GM18870 (cell line): Measurements from ENCODE around the gene DCTN2.
"Not testable (repeated sequence)": the region's sequence is repeated elsewhere in the genome, so short reads cannot be mapped to it uniquely, and the experiment has no call there.

Experiments used
- ATAC-seq: cut with Tn5 transposase; IDR thresholded peaks from one replicate; pipeline ENCODE4 v1.9.1; 2021; ENCODE audit warnings: moderate library complexity; ENCODE audit not compliant: unreplicated experiment

The DCTN2 gene

DNA sequence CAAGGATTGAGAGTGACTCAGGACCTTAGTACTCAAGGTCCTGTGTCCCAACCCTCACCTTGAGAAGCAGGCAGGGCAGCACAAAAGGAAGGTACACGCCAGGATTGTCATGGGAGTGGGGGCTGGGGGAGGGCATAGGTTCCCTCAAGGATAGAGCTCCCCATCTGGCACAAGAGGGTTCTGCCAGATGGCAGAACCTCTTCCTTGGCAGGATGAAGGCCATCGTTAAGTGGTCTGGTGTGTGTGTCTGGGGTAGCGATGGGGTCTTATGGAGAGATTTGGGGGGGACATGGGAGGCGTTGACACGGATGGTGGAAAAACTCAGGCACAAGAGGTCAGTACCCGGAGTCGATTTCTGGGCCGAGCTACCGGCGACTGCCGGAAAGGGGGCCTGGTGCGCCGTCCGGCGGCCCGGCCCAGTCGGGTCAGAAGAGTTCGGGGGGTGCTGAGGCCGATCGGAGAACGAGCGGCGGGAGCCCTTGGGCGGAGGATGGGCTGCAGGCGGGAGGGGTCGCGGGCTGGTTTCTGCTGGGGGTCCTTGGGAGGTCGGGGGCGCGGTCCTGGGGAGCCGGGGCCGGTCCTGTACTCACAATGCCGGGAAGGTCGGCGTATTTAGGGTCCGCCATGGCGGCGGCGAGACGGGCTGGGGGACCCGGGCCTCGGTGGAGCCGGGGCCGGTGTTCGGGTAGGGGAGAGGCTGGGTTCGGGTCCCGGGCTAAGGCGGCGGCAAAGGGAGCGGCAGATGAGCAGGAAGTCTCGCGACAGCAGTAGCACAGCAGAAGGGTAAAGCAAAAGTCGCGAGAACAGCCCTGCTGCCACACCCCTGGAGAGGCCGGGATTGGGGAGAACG lies at the start of gene DCTN2:
TSS of gene DCTN2 (minus strand) at position 755 of the 850 bp plus-strand sequence. CDS start at position 626, 129 bp downstream.
- peak; percentile 96 for ATAC-seq

DNA sequence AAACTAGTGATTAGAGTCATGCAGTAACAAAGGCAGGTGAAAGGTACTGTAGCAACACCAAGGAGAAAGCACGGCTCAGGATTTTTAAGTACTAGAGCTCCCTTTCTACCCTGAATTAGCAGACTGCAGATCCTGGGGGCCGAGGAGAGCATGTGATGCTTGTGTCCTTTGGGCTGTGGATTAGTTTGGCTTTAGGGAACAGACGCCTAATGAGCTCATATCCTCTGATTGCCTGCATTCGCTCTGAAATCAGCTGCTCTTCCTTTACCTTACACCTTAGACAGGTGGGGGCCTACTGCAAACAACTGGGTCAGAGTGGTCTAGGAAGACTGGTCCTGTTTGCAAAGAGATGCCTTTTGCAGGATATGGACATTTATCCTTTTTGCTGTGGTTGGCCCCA lies 46.2 kb upstream of the DCTN2 start:
- no peak for ATAC-seq

DNA sequence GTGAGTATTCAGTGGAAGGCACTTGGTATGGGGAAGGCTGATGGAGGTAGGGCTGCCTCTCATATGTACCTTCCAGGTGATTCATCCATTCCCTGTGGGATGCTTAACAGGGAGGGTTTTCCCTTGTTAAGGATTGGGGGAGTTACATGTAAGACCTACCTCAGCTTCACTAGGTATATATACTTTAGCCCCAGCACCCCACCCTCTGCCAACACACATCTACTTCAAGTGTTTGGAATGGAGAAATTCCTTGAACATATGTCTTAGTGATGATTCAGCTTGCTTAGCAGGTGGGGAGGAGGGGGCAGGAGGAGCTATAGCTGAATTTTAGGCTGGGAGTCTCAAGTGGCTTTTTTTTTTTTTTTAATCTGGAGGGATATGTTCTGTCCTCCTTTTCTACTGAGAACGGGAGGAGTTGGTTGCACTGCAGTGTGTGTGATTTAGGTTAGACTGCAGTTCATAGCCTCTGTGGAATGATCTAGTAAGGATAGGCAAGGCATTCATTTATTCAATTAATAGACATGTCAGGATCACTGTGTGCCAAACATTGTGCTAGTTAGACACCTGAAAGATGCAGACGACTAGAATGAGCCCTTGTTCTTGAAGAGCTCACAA lies 45.7 kb upstream of the DCTN2 start:
- no peak for ATAC-seq

DNA sequence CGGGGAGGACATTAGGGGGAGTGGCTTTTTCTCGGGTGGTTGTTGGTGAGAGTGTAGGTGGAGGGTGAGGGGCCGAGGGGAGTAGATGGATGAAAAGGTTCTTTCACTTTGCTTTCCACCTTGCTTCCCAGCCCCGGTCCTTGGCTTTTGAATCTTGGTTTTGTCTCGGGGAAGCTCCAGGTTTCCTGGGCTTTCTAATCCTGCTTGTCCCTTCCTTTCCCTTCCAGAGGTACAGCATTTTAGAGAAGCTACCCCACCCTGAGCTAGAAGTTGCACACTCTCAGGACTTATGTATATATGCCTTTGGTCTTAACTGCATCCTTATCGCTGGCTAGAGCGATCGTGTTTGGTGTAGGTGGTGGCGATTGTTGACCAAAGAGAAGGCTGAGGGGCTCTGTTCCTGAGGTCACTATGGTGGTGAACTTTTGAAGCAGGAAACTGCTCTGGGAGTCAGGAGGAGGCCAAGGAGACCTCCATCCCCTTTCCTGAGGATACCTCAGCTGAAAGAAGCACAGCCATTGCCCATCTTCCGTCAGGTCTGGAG lies 44.9 kb upstream of the DCTN2 start:
- no peak for ATAC-seq

DNA sequence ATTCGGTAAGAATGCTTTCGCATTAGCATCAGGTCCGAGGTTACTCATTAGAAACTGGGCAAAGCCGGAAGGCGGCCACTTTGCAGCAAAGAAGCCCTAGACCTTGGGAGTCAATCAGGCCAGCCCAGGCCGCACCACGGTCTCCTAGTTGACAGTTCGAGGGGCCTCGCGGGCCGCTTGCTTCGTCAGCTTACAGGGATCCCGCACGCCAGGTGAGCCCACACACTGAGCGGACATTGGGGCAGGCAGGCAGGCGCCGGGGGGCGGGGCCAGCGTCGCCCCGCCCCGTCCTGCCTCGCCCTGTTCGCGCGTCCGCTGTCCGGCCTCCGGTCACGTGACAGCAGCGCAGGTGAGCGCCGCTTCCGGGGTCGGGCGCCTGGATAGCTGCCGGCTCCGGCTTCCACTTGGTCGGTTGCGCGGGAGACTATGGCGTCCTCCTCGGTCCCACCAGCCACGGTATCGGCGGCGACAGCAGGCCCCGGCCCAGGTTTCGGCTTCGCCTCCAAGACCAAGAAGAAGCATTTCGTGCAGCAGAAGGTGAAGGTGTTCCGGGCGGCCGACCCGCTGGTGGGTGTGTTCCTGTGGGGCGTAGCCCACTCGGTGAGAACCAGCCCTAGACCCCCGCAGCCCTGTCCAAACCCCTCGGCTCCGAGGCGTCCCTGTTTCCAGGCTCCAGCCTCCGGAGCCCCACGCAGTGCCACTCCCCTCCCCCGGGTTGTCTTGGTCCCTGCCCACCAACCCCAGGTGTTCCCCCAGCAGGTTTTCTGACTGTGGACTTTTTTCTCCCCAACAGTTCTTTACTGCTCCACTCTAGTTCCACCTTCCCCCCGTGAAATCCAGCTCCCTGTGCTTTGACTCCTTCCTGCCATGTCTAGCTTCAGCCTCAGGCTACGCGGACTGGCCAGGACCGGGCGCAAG lies 44.1 kb upstream of the DCTN2 start, which contains the start of gene PIP4K2C:
TSS of gene PIP4K2C (plus strand) at position 329 of the 918 bp plus-strand sequence. CDS start at position 427, 98 bp downstream.
- peak; percentile 61 for ATAC-seq

DNA sequence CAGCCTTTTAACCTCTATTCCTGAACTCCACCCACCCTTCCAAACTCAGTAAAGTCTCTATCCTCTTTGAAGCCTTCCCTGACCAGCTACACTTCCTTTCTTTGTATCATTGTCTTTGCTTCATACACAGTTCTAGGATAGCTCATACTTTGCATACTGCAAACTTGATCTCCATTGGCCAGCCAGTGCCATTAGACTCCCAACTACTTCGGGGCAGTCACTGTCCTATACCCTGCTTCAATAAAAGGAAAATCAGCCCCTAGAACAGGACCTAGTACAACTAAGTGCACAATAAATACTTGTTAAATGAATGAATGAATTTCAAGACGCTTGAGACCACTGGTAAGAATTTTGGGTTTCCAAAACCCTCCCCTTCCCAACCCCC lies 43.5 kb upstream of the DCTN2 start:
- ATAC-seq: no peak

- ATAC-seq: not testable (repeated sequence)
Observed at GRCh38 chr12:57588951-57589610, 42.1 kb upstream of the DCTN2 start.

DNA sequence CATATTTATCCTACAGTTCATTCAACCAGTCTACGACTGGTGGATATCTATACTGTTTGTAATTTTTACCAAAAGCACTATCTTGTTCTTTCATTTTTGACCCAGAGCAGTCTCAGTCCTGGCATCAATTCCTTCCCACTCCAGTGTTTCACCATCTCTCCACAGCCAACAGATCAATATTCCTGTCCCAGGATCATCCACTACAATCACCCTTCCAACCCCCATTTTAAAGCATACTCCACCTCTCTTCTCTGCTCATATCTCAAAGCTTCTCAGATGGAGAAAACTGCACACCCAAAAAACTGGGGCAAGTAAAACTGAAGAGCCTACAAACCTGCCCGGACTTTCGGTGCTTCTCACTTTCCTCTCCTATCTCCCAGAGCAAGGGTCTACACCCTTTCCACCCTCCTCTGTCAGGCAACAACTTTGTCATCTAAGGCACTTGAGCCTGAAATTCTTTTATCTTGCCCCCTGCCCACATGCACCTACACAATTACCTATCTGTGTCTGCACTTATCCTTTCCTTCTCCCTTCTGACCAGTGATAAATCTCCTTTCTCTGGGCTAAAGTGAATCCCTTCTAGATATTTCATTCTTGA lies 39.9 kb upstream of the DCTN2 start:
- ATAC-seq: no peak

GRCh38 chr12:57586128-57586527 lies 39.1 kb upstream of the DCTN2 start:
- no peak for ATAC-seq

GRCh38 chr12:57585156-57585555 lies 38.2 kb upstream of the DCTN2 start:
- ATAC-seq: no peak

GRCh38 chr12:57584690-57585089 lies 37.7 kb upstream of the DCTN2 start:
- no peak for ATAC-seq

DNA sequence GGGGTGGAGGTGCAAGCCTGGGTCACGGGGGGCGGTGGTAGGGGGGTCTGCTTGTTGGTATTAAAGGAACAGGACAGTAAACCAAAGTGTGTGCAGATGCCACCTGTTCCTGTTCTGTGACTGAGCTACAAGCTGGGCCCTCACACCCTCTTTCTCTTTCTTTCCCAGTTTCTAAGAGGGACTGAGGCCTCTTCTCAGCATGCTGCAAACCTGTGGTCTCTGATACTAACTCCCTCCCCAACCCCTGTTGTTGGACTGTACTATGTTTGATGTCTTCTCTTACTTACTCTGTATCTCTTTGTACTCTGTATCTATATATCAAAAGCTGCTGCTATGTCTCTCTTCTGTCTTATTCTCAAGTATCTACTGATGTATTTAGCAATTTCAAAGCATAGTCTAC lies 37.1 kb upstream of the DCTN2 start:
- ATAC-seq: no peak

GRCh38 chr12:57583008-57583831 lies 36.2 kb upstream of the DCTN2 start:
- ATAC-seq: peak; percentile 94

DNA sequence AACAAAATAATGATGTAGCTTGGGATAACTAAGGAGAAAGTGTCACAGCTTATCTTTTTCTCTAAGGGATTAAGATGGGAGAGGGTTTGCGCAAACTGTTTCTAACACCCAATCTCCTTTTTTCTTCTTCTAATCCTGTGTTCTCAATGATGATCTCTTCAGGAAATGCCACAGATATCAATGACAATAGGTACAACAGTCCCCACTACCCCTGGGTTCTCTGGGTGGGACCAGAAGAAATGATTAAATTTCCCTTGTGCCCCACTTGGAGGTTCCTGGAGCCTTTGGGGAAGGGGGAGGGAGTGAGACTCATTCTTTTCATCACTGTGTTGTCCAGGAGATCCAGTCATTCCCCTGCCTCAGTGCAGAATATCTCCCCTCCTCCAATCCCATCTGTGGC lies 35.4 kb upstream of the DCTN2 start:
- no peak for ATAC-seq

DNA sequence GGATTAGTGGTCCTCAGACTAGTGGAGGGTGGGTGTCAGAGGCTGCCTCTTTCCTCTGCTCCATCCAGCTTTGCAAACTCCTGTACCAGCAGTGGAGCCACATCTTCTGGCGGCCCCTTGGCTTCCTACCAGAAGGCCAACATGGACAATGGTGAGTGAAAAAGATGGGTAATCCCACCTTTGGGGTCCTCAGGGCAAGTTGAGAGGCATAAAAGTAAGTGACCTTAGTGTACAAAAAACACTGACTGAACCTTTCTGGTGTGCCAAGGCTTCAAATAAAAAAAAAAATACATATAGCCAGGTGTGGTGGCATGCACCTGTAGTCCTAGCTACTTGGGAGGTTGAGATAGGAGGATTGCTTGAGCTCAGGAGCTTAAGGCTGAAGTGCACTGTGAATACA lies 34.8 kb upstream of the DCTN2 start:
- no peak for ATAC-seq

- ATAC-seq: no peak
Observed at GRCh38 chr12:57580466-57580795, 33.4 kb upstream of the DCTN2 start.

DNA sequence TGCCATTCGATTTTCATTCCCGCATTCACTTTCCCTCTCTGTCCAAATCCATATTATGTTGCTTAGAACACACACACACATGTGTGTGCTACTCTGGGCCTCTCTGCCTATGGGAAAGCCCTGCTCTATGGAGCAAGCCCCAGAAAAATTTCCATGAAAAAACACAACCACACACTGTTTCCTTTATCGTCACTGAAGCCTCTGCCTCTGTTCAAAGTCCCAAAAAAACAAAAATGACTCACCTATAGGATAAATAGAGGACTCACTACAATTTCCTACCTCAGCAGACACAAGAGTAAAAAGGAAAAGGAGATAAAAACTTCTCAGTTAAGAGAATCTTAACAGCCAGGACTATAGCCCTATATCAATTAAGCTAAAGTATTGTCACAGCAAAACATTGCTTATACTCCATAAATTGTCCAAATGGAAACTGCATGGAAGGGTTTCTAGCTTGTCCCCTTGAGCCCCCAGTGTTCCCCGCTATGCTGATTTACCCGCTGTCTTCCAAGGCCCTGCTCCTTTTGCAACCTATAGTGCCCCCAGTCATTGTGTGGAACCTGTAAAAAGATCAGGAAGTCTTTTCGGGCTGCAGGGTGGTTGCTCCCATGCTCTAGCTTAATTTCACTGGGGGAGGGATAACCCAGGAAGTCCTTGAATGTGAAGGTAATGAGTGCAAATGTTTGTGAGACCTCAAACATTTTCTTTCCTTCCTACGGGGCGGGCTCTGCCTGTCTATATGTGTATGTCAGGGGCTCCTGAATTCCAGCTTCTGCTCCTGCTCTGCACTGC lies 32.9 kb upstream of the DCTN2 start:
- no peak for ATAC-seq

DNA sequence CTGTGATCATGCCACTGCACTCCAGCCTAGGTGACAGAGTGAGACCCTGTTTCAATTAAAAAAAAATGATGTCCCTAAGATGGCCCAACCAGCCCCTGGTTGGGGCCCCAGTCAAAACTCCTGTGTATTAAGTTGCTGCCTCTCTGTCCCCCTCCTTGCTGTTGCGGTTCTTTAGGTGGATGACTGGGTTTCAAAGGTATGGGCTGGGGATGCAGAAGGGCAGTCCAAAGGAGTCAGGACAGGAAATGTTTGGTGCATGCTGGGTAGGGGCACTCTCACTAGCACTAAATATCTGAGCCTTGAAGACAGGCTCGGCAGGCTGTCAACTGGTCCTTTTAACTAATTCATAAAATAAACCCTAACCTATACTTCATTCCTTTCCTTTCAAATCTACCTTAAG lies 32.0 kb upstream of the DCTN2 start:
- no peak for ATAC-seq
